ENCODE measurements around the gene PPP1R14B.
A peak's percentile ranks its signal among the peaks of the same experiment; 100 is the strongest.

Gene PPP1R14B, protein sequence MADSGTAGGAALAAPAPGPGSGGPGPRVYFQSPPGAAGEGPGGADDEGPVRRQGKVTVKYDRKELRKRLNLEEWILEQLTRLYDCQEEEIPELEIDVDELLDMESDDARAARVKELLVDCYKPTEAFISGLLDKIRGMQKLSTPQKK

DNA sequence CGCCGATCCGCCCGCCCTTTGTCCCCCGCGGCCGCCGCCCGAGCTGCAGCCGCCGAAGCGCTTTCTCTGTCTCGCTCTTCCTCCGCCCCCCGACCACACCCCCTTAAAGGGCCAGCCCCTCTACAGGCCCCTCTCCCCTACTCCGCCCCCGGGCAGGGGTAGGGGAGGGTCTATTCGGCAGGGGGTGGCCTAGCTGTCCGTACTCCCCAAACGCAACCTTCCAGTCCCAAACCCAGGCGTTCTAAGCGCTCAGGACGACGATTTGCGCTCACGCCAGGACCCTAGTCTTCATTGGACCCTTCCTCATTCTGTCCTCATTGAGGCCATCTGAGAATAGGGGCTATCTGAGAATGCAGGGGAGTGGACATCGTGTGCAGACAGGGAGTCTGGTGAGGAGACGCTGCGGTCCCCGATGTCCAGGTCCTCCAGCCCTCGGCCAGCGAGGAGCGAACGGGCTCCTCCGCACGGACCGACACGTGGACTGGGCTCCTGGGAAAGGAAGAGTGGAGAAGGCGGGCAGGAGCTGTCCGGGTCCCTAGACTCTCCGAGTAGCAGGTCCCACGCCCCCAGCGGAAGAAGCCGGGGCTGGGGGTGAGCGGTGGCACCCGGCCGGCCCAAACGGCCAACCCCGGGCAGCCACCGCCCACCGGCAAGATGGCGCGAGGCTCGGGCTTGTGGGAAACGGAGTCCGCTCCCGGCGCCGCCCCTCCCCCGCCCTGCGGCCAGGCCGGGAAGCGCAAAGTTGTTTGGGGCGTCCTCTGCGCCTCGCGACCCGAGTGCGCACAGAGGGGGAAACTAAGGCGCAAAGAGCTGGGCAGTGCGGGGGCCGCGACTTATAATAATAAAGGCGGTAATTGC is at the start of gene PPP1R14B:
TSS of gene PPP1R14B (minus strand) at position 73 of the 858 bp plus-strand sequence. CDS start 270 bp downstream, outside the sequence.
- DNase-seq (ENCODE audit: low read depth) = no peak

DNA sequence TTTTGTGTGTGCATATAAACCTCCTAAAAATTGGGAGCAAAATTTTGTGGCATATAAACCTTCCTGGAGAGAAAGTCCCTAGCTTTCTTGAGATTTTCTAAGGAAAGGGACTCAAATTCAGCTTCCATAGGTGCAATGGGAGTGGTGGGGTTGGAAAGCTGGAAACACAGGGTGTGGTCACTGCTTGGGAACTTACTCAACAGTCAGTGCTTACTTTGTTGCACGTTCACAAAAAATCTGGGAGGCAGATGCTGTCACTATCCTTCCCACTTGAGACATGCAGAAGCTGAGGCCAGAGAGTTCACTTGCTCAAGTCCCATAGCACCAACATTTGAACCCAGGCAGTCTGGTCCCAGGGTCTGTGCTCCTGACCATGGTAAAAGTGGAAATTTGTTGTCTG is 49.5 kb upstream of the PPP1R14B start:
- no peak for DNase-seq (ENCODE audit: low read depth)

DNA sequence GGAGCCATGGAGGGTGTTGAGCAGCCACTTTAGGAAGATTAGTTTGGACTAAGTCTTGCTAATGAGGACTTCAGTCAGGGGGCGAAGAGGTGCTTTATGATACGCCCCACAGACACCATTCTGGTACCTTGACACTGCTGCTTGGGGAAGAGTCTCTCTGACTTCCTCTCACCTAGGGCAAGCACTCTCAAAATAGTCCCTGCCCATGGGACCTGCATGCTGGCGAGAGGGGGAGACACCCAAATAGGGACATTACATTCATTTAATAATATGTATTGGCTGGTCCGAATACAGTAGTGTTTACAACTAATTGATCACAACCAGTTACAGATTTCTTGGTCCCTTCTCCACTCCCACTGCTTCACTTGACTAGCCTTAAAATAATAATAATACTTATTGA is 49.0 kb upstream of the PPP1R14B start:
- no peak for DNase-seq (ENCODE audit: low read depth)

DNA sequence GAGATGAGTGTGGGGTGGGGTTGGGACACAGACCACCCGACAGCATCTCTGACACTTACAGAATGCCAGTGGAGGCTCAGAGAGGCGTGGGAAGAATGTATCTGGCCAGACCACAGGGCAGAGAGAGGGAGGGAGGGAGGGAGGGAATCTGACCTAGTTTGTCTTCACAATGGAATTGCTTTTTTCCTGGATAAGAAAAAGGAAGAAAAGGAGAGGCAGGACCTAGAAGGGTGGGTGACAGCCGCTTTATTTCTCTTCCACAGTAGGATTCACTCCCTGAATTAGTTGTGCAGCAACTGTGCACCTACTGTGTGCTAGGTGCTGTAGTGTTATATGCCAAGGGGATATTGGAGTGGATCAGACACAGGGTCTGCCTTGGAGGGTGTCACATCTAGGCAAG is 48.0 kb upstream of the PPP1R14B start:
- DNase-seq (ENCODE audit: low read depth) = no peak

DNA sequence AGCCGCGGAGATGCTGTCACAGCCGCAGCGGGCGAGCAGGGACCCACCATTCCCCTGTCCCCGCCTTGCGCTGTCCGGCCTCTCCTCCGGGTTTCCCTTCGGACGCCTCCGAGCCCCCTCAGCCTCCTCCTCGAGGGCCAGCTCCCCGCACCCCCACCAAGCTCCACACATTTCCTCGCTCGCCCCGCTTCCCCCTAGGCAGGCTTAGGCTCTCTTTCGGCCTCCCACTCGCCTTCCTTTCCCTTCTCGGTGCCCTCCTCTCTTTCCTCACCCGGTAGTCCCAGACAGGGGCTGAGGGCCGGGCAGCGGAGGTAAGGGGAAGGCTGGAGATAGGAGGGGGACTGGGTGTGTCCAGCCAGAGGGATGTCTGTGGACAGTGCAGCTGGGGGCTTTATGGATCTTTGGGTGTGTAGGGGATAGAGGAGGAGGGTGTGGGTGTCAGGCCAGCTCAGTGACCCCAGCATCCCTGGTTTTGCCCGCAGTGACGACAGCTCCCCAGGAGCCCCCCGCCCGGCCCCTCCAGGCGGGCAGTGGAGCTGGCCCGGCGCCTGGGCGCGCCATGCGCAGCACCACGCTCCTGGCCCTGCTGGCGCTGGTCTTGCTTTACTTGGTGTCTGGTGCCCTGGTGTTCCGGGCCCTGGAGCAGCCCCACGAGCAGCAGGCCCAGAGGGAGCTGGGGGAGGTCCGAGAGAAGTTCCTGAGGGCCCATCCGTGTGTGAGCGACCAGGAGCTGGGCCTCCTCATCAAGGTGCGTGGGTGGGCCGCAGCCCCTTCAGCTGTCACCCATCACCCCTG is 45.9 kb upstream of the PPP1R14B start:
- no peak for DNase-seq (ENCODE audit: low read depth)

DNA sequence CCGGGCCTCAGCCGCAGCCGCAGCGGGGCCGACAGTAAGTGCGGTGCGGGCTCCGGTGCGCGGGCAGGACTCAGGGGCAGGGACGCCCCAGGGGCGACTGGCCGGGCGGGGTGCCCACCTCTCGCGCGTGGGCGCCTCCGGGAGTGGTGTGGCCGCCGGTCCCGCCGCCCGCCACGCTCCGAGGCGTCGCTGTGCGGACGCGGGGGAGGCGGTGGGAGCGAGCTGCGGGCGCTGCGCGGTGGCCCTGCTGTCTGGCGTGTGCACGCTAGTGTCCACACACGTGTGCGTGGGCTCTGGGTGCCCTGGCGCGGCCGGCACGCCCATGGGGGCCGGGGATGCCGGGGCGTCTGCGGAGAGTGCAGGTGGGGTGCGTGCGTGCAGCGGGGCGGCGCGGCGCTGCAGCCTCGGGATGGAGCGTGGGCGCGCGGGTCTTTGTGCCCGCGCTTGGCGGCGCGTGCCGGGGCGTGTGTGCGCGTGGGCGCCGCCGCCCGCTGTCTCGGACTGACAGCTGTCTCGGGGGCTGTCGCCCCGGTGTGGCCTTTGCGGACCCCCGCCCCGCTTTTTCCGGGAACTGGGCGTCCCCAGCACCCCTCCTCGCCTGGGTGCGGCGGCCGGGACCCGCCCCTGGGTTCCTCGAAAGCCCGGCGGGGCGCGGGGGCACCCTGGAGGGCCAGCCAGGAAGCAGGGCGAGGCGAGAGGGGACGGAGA is 45.2 kb upstream of the PPP1R14B start:
- DNase-seq (ENCODE audit: low read depth) = no peak

DNA sequence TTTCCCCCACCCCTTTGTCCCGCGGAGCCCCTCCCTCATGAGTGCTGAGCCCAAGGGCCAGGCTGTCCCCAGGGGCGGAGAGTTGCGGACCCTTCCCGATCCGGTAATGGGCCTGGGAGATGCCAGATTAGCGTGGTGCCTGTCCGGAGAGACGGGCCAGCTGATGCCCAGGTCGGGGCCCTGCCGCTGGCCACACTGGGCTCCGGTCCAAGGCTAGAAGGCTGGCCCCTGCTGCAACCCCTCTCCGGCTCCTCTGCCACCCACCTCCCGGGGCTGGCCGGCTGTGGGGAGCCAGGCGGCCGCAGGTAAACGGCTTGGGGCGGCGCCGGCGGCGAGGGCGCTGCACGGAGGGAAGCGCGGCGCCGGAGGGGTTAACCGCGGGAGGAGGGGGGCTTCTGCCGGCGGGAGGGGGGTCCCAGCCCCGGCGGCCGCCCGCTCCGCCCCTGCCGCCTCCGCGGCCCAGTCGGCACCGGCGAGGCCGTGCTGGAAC is 44.6 kb upstream of the PPP1R14B start, which contains the start of gene KCNK4:
TSS of gene KCNK4 (plus strand) at position 41 of the 490 bp plus-strand sequence. CDS start 1,717 bp downstream, outside the sequence.
- no peak for DNase-seq (ENCODE audit: low read depth)

DNA sequence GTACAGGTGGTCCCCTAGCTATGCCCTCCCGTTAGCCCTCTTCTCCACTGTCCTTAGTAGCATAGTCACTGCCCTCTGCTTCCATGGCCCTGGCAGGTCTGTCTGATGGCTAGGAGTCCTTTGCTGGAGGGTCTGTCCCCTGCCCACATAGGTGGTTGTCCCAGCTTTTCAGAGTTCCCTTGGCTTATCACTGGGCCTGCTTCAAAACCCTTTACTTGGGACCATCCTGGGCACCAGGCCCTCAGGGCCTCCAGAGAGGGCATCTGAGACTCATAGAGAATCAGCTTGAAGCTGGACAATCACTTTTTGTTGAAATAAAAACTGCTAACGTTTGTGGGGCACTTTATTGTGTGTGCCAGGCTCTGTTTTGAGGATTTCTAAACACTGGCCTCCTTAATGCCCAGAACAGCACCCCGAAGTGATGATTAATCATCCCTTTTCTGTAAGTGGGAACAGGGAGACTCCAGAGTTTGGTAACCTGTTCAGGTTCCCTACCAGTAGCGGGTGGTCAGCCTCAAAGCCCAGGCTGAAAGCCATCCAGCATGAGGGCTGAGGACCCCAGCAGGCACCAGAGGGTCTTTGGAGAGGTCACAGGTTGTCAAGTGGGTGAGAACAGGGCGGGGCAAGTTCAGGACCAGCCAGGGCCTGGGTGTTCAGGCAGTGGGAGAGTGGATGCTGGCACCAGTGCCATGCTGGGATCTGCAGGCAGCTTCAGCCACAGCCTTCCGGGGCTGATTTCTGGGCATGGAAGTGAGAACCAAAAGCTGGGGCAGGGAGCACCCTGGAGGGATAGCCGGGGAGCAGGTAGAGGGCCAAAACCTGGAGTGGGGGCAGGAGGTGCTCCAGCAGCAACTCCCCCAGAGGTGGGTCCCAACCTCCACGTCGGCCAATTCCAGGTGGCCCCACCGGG is 43.9 kb upstream of the PPP1R14B start:
- no peak for DNase-seq (ENCODE audit: low read depth)

DNA sequence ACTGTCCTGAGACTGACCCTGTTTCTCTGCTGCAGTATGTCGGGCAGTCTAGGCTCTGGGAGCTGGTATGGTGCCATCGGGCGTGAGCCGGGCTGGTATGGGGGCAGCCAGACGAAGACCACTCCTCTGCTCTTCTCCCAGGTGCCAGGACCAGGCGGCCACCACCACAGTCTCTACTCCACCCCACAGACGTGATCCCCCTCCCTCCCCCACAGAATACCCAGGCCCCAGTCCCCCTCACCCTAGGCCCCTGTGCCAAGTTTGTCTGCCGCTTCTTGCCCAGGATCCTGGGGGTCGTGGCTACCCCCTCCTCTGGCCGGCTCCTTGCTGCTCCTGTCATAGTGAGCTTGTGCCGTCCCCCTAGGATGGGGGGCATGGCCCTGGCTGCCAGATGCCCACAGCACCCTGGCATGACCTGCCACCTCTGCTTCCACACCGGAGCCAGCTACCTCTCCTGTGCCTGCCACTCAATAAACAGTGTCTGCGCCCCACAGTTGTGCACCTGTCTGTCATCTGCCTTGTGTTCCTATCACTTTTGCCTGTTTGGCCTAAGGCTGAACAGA is 42.3 kb upstream of the PPP1R14B start:
- no peak for DNase-seq (ENCODE audit: low read depth)

DNA sequence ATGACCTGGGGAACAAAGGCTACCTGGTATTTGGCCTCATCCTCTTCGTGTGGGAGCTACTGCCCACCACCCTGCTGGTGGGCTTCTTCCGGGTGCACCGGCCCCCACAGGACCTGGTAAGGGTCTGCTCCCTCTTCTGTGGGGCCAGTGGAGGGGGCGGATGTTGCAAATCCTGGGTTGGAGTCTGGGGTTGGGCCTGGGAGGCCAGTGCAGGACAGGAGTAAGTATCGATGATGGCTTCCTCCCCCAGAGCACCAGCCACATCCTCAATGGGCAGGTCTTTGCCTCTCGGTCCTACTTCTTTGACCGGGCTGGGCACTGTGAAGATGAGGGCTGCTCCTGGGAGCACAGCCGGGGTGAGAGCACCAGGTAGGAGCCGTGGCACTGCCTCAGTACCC is 41.6 kb upstream of the PPP1R14B start:
- DNase-seq (ENCODE audit: low read depth) = no peak

DNA sequence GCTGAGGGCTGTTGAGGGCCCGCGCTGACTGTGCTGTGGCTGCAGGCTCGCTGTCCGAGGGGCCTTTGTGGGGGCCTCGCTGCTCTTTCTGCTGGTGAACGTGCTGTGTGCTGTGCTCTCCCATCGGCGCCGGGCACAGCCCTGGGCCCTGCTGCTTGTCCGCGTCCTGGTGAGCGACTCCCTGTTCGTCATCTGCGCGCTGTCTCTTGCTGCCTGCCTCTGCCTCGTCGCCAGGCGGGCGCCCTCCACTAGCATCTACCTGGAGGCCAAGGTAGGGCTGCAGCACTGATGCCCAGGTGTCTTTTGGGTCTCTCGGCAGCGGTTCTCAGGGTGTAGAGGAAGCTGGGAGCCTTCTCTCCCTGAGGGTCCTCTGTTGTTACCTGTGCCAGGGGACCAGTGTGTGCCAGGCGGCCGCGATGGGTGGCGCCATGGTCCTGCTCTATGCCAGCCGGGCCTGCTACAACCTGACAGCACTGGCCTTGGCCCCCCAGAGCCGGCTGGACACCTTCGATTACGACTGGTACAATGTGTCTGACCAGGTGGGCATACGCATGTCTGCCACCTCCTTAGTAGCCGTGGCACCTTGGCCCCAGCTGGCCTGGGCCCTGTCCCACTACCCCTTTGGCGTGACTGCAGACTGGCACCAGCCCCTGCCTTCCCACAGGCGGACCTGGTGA is 41.1 kb upstream of the PPP1R14B start:
- DNase-seq (ENCODE audit: low read depth) = no peak

DNA sequence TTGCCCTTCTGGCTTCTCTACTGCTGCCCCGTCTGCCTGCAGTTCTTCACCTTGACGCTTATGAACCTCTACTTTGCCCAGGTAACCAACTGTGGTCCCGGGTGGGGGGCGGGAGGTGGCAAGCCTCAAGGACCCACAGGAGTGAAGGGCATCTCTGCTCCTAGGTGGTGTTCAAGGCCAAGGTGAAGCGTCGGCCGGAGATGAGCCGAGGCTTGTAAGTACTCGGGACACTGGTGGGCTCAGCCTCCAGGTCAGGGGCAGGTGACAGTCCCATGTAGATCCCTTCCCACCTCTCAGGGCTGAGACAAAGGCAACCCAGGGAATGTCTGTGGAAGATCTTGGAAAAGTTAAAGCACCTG is 40.0 kb upstream of the PPP1R14B start:
- no peak for DNase-seq (ENCODE audit: low read depth)

DNA sequence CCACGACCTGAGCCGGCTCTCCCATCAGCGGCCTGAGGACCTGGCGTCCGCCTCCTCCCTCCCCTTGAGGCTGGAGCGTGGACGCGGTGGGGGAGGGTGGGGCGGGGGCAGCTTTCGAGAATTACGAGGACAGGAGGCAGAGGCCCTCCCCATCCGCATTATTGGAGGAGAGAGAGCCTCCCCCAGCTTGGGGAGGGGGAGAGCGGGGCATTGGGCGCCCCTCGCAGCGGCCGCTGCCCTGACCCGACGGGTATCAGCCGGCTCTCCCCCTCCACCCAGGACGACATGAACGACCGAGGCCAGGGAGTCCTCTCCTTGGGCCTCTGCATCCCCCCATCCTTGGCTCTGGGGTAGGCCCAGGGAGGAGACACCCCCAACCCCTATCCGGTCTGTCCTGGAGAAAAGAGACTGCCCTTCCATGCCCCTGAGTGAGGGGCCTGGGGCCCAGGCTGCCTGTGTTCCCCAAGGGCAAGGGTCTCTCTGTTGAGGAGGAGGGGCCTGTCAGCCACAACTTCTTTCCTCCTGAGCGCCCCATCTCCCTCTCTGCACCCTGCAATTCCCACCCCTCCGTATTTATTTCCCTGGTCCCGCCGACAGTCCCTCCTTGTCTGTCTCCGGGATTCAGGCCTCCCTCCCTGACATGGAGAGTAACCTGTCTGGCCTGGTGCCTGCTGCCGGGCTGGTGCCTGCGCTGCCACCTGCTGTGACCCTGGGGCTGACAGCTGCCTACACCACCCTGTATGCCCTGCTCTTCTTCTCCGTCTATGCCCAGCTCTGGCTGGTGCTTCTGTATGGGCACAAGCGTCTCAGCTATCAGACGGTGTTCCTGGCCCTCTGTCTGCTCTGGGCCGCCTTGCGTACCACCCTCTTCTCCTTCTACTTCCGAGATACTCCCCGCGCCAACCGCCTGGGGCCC is 39.4 kb upstream of the PPP1R14B start:
- DNase-seq (ENCODE audit: low read depth) = no peak

DNA sequence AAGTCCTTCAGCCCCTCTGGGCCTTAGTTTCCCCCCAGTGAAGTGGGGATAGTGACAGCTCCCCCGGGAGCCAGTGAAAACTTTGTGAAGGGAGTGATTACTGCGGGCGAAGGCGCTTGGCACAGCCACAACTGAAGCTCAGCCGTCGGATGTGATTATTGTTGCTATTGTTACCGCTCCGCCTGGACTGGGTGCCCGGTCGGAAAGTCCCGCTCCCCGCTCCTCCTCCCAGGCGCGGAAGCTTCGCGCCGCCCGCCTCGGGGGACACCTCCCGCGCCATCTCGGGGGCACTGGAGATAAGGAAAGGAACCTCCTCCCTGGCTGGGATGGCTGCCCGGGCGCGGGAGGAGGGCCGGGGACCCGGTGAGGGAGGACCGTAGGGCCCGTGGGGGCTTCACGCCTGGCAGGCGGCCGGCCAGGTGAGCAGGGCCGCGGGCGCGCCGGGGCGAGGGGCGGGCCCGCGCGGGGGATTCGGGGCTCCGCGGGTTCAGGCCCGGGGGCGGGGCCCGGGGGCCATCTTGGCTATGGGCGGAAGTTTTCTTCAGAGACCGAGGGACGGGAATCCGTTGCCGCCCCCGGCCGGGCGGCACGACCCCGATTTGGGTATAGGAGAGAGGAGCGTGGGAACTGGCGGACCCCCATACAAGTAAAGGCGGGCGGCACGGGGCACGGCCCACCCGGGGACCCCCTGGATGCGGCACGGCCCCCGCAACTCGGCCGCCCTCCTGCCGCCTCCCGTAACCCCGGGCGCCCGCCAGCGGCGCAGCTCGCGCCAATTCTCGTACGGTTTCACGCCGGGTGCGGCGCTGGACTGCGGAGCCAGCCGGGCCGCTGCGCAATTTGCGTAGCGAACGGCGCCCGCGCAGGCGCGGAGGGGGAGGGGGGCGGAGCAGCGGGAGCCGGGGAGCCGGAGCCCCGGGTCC is 38.5 kb upstream of the PPP1R14B start, which contains the start of gene GPR137:
TSS of gene GPR137 (plus strand) at position 887 of the 923 bp plus-strand sequence. CDS start 677 bp downstream, outside the sequence.
- peak; percentile 36 for DNase-seq (ENCODE audit: low read depth)

DNA sequence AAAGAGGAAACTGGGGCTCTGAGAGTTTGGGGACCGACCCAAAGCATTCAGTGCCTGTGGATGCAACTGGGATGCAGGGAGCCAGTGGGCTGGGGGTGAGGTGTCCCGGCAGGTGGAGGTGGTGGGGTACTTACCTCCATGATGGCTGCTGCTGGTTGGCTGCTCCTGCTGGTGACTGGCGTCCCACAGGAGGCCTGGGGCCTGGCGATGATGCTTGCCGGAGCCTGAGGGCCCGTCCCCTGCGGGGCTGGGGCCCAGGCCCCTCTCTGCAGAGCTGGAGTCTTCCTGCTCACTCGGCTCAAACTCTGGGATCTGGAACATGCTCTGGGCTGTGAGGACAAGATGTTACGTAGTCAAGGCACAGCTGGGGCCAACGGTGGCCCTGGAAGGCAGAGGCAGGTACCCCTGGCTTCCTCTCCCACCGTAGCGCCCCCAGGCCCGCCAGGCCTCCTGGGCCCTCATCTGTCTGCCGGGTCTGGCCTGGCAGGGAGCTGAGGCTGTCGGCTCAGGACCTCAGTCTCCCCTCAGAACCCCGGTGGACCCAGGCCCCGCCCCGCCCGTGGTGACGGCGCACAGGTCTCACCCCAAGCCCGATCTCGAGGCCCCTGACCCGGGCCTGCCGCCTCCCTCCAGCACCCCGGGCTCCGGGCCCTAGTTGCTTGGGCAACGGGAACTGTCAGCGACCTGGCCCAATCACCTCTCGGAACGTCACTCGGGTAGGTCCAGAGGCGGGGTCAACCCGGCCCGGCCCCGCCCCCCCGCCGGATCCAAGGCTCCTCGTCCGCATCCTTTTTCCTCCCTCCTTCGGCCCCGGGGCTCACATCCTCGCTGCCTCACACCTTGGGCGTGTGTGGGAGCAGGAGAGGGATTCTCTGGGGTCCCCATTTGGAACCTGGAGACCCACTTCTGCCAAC is 37.6 kb upstream of the PPP1R14B start, which contains the start of gene BAD:
TSS of gene BAD (minus strand) at position 618 of the 914 bp plus-strand sequence. CDS start at position 321, 297 bp downstream.
- DNase-seq (ENCODE audit: low read depth) = peak; percentile 68

DNA sequence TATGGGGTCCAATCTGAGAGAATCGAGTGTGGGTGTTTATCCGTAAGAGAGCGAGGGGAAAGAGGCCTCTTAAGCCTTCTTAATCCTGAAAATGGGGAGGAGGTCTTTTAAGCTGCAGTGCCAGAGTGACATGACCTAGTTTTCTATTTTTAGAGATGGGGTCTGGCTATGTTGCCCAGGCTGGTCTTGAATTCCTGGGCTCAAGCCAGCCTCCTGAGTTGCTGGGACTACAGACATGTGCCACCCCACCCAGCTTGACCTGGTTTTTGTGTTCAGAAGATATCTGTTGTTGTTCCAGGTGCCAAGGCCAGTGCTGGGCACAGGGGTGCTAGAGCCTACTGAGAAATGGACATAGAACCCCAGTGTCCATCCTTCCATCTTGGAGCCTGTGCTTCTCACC is 36.3 kb upstream of the PPP1R14B start:
- DNase-seq (ENCODE audit: low read depth) = no peak
